ENCODE data around the gene TCFL5. TPM values are rescaled to one million over a fixed set of nuclear protein-coding genes. Genes with fewer than 3 reads are reported as not detected.

Gene TCFL5
- total RNA-seq, 1 experiment from 2014 or later: 9.6 TPM

GRCh38 chr20:62896526-62896925 is 34.9 kb upstream of the TCFL5 start:
- no peak for DNase-seq (ENCODE audit: low read depth)

- DNase-seq (ENCODE audit: low read depth): no peak
Measured at GRCh38 chr20:62895539-62895938, 33.9 kb upstream of the TCFL5 start.

GRCh38 chr20:62894261-62894660 is 32.6 kb upstream of the TCFL5 start:
- DNase-seq (ENCODE audit: low read depth): no peak

GRCh38 chr20:62893700-62894099 is 32.1 kb upstream of the TCFL5 start:
- no peak for DNase-seq (ENCODE audit: low read depth)

- DNase-seq (ENCODE audit: low read depth): no peak
Measured at GRCh38 chr20:62892348-62893304, 31.0 kb upstream of the TCFL5 start.

- DNase-seq (ENCODE audit: low read depth): peak; percentile 68
Measured at GRCh38 chr20:62891111-62891510, 29.5 kb upstream of the TCFL5 start.

- no peak for DNase-seq (ENCODE audit: low read depth)
Measured at GRCh38 chr20:62890444-62890843, 28.8 kb upstream of the TCFL5 start.

GRCh38 chr20:62889871-62890270 is 28.2 kb upstream of the TCFL5 start:
- no peak for DNase-seq (ENCODE audit: low read depth)

- DNase-seq (ENCODE audit: low read depth): no peak
Measured at GRCh38 chr20:62889411-62889810, 27.8 kb upstream of the TCFL5 start.

GRCh38 chr20:62888910-62889309 is 27.3 kb upstream of the TCFL5 start:
- no peak for DNase-seq (ENCODE audit: low read depth)

GRCh38 chr20:62888406-62888805 is 26.8 kb upstream of the TCFL5 start:
- no peak for DNase-seq (ENCODE audit: low read depth)

- DNase-seq (ENCODE audit: low read depth): no peak
Measured at GRCh38 chr20:62887860-62888239, 26.2 kb upstream of the TCFL5 start.

GRCh38 chr20:62887152-62887859 is 25.7 kb upstream of the TCFL5 start:
- DNase-seq (ENCODE audit: low read depth): peak; percentile 97

- no peak for DNase-seq (ENCODE audit: low read depth)
Measured at GRCh38 chr20:62886709-62887058, 25.1 kb upstream of the TCFL5 start.

GRCh38 chr20:62885896-62886708 is 24.5 kb upstream of the TCFL5 start:
- DNase-seq (ENCODE audit: low read depth): no peak

- no peak for DNase-seq (ENCODE audit: low read depth)
Measured at GRCh38 chr20:62885046-62885895, 23.6 kb upstream of the TCFL5 start.

- DNase-seq (ENCODE audit: low read depth): no peak
Measured at GRCh38 chr20:62884556-62884955, 22.9 kb upstream of the TCFL5 start.

GRCh38 chr20:62882426-62882825 is 20.8 kb upstream of the TCFL5 start:
- DNase-seq (ENCODE audit: low read depth): no peak

- DNase-seq (ENCODE audit: low read depth): no peak
Measured at GRCh38 chr20:62881662-62882395, 20.2 kb upstream of the TCFL5 start.
